Hippocampal formation (tissue), 2 donors: Measurements from ENCODE around the gene RBM20.
A peak's percentile ranks its signal among the peaks of the same experiment; 100 is the strongest.
"Not testable (repeated sequence)": the region's sequence is repeated elsewhere in the genome, so short reads cannot be mapped to it uniquely, and the experiment has no call there.

Source experiments
- DNase-seq, 2 donors: peaks; one replicate each; lab custom pipeline; 2025; lab: John Stamatoyannopoulos, UW

Gene RBM20

DNA sequence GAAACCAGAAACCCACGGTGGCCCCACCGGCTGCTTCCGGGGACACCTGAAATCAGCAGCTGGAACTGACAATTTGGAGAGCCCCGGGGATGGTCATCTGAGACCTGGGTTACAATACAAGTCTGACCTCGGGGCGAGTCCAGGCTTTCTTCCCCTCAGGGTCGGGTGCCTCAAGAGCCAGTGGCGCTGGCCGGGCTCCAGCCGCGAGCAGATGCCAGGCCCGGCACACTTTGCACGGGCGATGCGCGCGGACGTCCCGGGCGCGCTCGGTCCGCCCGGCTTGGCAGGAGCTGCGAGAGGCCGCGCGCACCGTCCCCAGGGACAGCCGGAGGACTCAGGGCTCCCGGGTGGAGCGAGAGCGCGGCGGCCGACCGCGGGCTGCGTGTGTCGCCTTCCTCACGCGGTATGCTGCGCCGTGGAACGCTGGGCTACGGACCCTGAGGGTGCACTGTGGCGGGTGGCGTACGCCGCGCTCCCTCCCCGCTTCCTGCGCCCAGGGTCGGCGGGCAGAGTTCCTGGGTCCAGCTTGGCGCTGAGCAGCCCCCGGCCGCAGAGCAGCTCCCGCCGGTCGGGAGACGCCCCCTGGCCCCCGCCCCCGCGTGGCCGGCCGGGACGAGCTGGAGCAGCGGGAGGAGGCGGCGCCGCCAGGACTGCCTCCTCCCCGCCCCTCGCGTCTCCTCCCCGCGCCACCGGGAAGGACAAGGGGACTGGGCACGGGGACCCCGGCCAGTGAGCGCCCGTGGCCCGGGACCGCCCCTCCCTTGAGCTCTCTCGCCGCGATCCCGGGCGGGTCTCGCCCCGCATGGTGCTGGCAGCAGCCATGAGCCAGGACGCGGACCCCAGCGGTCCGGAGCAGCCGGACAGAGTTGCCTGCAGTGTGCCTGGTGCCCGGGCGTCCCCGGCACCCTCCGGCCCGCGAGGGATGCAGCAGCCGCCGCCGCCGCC lies at the start of gene RBM20:
TSS of gene RBM20 (plus strand) at position 684 of the 945 bp plus-strand sequence. CDS start at position 803, 119 bp downstream.
- DNase-seq = no peak

- no peak for DNase-seq
Observed at GRCh38 chr10:110597476-110597875, 46.7 kb upstream of the RBM20 start.

DNA sequence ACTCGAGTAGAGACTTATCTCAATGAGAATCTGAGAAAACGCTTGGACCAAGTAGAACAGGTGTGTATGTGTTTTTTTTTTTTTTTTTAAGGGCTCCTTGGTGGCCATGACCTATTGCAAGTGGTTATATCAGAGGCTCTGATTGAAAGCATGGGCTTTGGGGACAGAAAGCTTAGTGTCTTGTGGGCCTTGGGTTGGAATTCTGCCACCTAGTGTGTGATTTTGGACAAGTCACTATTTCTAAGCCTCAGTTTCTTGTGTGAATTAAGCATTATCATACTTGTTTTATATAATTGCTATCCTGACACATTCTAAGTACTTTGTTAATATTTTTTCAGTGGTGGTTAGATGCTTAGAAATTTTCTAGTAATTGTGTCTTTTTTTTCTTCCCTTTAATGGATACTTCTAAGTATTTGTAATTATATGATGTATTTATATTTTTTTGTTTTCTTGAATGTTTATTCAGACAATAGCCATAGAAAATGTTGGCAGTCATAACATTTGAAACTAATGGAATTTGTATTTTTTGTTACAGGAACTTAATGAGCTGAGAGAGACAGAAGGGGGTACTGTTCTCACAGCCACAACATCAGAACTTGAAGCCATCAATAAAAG lies 43.5 kb upstream of the RBM20 start:
- DNase-seq = peak in 1 of 2 donors; percentile 31

- no peak for DNase-seq
Observed at GRCh38 chr10:110601581-110601980, 42.6 kb upstream of the RBM20 start.

DNA sequence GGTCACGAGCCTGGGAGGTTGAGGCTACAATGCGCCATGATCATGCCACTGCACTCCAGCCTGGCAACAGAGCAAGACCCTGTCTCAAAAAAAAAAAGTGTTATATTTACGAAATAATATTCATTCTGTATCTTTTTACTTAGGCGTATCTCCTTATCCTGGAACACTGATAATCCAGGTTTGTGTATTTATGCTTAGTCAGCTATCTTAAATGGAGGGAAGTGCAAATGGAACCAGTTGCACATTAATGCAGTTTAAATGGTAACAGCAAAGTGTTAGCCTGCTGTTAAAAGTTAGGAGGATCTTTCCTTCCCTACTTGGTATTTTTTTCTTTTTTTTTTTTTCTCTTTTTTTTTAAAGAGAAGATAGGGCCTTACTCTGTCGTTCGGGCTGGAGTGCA lies 36.0 kb upstream of the RBM20 start:
- no peak for DNase-seq

DNA sequence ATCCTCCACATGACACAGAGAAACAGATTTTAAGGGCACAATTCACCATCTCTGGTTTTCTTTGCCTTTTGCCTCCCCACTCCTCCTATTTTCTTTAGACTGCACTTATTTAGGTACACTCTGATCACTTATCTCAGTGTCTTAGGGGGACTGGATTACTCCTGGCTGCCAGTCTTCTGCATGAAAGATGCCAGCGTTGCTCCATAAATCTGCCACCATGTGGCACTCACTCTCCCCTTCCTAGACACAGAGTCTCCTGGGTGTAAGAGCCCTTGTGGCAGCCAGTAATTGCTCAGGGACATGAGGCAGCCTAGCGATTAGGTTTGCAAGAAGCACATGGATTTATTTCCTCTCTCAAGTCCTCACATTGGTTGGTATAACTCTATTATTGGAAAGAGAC lies 34.5 kb upstream of the RBM20 start:
- no peak for DNase-seq

DNA sequence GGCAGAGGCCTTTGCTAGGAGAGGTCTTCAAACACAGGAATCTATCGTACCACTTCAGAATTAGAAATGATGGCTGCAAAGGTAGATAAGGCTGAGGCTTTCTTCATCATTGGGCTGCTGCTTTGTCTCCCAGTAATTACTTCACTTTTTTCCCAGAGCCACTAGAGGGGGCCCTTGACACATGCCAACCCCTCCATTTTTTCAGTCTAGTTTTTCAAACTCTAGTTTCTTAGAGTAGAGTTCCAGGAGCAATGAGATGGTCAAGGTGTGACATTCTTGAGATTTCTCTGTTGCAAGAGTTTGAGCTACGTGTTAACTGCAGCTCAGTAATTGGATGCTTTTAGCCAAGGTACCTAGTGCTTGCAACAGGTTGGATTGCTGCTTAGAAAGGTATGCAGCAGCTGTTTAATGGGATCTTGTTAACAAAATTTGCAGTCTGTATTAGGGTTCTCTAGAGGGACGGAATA lies 33.8 kb upstream of the RBM20 start:
- DNase-seq = peak; percentile 8 to 54

DNA sequence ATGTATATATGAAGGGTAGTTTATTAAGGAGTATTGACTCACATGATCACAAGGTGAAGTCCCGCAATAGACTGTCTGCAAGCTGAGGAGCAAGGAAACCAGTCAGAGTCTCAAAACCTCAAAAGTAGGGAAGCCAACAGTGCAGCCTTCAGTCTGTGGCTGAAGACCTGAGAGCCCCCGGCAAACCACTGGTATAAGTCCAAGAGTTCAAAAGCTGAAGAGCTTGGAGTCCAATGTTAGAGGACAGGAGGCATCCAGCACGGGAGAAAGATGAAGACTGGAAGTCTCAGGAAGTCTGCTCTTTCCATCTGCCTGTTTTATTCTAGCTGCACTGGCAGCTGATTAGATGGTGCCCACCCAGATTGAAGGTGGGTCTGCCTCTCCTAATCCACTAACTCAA lies 33.4 kb upstream of the RBM20 start:
- DNase-seq = not testable (repeated sequence)

GRCh38 chr10:110612087-110612486 lies 32.0 kb upstream of the RBM20 start:
- DNase-seq = no peak

- DNase-seq = no peak
Observed at GRCh38 chr10:110612629-110613028, 31.5 kb upstream of the RBM20 start.

GRCh38 chr10:110613341-110613995 lies 30.7 kb upstream of the RBM20 start:
- no peak for DNase-seq

DNA sequence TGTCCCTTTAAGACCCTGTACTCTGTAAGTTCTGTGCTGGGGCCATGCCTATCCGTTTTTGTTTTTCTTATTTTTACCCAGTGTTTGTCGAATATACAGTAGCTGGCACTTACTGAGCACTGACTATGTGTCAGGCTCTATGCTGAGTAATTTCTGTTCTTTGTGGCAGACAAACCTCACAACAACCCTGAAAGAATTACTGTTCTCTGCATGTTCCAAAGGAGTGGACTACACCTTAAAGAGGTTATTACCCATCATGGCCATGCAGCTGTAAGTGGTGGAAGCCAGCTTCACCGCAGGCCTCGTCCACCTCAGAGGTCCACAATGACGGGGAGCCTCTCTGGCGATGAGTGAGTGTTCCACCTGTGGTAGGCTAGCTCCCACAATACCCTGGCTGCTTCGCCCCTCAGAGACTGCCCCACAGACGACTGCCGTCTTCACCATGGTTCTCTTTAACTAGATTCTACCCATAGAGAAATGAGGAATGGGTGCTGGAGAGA lies 30.1 kb upstream of the RBM20 start:
- DNase-seq = no peak

DNA sequence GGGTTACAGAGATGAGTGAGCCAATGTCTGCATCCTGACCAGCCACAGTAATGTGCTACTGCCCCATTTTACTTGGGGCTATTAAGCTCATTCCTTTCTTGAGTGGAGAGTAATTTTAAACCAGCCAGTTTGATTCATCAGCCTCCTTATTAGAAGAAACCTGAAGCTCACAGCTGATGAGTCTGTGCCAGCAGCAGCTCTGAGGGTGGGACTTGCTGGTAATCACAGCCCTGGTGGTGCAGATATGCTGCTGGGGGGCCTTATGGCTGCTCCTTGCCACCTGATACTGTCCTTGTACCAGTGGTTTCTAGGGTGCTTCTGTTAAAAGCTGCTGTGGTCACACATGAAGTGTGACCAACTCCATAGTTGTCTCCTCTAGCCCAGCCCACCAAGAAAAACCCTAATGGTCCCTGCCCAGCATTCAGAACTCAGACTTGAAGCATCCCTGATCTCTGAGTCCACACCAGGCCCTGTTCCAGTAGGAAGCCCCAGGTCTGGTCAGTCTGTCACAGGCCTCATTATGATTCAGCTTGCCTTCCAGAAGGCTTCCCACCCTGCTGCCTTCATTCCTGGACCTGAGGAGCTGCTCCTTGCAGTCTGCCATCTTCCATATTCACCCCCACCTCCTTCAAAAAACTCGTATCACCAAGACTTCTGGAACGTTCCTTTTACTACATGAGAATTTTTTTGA lies 28.9 kb upstream of the RBM20 start:
- DNase-seq = no peak

DNA sequence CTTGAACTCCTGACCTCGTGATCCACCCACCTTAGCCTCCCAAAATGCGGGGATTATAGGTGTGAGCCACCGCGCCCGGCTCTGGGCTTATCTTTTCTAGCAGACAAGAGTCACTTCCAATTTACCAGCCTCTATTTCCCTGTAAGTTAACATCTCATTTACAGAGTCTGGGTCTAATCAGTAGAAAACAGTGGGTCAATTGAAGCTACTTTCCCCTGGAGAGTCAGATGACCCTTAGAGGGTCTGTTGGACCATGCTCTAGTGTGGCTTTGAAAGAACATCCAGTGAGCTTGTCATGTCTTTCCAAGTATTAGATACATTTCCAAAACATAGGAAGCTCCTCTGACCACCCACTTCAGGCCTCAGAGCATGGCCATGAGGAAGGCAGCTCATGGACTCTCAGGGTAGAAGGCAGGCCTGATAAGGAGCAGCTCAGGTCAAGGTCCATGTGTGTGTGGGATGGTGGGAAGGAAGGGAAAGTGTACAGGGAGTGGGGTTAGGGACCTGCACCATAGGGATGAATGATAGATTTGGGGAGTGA lies 27.6 kb upstream of the RBM20 start:
- DNase-seq = no peak

DNA sequence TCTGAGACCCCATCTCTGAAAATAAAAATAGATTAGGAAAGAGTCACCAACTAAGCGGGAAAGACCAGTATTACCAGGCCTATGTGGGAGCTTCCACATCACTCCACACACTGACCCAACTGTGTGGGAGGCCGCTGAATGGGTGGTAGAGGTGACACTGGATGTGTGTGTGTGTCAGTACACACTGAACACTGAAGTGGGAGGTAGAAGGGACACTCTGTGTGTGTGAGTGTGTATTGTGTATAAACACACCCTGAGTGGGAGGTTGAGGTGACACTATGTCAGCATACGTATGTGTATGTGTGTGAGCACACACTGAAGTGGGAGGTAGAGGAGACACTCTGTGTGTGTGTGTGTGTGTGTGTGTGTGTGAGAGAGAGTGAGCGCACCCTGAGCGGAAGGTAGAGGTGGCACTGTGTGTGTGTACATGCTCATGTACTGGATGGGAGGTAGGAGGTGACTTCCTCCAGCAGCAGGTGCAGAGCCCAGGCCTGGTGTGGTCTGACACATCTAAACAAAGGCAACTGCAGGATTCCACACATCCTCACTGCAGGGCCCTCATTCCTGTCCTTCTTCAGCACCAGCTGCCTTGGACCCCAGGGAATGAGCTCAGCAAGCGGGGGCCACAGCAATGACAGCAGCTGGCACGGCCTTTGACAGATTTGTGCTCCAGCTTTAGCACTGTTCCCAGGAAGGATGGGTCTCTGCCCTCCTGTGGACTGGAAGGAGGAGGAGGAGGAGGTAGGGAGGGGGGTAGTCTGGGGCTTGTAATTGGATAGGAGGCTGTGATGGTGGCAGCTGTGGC lies 26.5 kb upstream of the RBM20 start:
- DNase-seq = no peak

- DNase-seq = no peak
Observed at GRCh38 chr10:110618230-110618610, 25.9 kb upstream of the RBM20 start.

DNA sequence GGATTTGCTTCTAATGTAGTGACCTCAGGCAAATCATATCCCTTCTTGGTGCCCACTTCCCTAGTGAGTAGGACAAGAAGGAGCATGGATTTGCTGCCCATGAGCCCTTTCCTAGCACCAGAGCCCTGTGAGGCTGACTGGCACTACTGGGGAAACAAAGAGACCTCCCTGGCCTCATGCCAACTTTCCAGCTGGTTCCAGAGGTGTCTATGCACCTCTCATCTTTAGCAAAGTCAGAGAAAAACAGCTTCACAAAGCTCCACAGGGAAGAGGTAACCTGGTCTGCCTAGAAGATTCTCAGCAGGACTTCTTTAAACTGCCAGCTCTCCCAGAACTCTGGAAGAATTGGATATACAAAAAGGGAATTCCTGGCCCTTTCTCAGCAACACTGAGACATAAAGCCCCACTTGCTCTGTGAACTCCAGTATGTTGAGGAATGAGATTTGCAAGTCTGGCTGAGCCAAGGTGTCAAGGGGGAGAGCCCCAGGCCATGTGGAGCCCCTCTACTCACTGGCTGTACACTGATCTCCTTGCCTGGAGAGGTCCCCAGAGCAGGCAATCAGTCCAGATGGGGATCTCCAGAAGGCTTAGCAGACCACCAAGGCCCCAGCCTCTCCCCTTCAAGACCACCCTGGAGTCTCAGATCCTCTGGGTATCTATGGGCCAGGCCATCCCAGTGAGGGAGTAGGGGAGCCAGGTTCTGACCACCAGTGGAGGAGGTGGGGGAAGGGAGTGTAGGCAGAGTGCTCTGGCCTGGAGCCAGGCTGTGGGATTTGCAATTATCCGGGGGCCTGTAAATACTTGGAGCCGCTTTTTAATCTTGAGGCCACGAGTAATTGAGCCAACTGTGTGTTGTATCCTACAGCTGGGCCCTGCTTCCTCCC lies 24.4 kb upstream of the RBM20 start:
- no peak for DNase-seq

DNA sequence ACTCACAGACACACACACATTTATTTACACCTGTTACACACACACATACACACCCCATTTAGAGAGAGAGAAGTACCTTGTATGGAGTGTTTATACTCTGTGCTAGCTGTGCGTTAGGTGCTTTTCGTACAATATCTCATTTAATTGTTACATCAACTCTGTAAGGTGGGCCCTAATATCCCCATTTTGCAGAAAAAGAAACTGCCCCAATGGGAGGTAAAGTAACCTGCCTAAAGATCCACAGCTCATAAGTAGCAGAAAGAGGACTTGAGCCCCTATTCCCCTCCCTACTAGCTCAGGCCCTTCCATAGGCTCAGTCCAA lies 23.8 kb upstream of the RBM20 start:
- DNase-seq = no peak

DNA sequence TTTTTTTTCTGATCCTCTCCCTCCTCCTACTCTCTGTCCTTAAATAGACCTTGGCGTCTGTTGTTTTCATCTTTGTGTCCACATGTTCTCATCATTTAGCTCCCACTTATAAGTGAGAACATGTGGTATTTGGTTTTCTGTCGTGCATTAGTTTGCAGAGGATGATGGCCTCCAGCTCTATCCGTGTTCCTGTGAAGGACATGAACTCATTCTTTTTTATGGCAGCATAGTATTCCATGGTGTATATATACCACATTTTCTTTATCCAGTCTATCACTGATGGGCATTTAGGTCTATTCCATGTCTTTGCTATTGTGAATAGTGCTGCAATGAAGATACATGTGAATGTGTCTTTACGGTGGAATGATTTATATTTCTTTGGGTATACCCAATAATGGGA lies 20.8 kb upstream of the RBM20 start:
- not testable (repeated sequence) for DNase-seq

DNA sequence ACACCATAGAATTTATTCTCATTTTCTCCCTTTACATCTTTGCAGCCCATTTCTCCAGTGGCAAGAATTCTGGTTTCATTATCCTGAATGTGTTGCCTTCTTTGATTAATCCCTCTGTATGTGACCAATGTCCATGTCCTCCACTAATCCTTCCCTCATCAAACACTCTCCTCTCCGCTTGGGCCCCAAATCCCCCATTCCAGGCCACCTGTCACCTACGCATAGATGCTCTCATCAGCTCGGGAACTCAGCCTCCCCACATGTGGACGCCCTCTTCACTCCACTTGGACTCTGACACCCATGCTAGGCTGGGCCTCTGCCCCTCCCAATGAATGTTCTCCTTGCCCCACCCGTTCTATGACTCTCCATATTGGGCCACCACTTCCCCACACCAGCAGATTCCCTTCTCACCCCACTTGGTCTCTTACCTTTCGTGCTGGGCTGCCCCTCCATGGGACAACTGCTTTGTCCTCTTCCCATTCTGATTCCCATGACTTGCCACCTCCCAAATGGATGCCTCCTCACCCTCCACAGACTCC lies 18.7 kb upstream of the RBM20 start:
- no peak for DNase-seq
